ENCODE measurements around the gene PPP4R3A.
"Not testable (repeated sequence)": the region's sequence is repeated elsewhere in the genome, so short reads cannot be mapped to it uniquely, and the experiment has no call there.

PPP4R3A gene

DNA sequence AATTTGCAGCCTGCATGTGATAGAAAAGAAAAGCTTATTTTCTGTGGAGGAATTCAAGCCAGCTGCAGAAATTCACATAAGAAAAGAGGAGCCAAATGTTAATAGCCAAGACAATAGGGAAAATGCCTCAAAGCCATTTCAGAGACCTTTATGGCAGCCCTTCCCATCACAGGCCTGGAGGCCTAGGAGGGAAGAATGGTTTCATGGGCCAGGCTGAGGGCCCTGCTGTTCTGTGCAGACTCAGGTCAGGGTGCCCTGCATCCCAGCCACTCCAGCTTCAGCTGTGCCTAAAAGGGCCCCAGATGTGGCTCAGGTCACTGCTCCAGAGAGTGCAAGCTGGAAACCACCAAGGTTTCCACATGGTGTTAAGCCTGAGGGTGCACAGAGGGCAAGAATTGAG lies 71.3 kb downstream of the PPP4R3A start:
- no peak for DNase-seq (ENCODE audit: low read depth in 3 of 3)

GRCh38 chr14:91436266-91436665 lies 73.8 kb downstream of the PPP4R3A start:
- not testable (repeated sequence) for DNase-seq (ENCODE audit: low read depth in 3 of 3)

GRCh38 chr14:91429385-91429784 lies 80.7 kb downstream of the PPP4R3A start:
- DNase-seq (ENCODE audit: low read depth in 3 of 3): no peak

DNA sequence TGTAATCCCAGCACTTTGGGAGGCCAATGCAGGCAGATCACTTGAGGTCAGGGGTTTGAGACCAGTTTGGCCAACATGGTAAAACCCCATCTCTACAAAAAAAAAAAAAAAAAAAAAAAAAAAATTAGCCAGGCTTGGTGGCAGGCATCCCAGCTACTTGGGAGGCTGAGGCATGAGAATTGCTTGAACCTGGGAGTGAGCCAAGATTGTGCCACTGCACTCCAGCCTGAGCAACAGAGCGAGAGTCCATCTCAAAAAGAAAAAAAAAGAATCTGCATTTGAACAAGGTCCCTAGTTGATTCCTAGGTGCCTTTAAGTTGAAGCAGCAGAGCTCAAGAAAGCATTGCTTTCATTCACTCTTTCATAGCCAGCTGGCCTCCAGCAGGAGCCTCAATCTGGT lies 81.2 kb downstream of the PPP4R3A start:
- not testable (repeated sequence) for DNase-seq (ENCODE audit: low read depth in 3 of 3)

- DNase-seq (ENCODE audit: low read depth in 3 of 3): not testable (repeated sequence)
Measured at GRCh38 chr14:91425531-91425944, 84.6 kb downstream of the PPP4R3A start.

GRCh38 chr14:91424813-91425530 lies 85.1 kb downstream of the PPP4R3A start:
- DNase-seq (ENCODE audit: low read depth in 3 of 3): no peak

GRCh38 chr14:91420686-91421085 lies 89.4 kb downstream of the PPP4R3A start:
- no peak for DNase-seq (ENCODE audit: low read depth in 3 of 3)

DNA sequence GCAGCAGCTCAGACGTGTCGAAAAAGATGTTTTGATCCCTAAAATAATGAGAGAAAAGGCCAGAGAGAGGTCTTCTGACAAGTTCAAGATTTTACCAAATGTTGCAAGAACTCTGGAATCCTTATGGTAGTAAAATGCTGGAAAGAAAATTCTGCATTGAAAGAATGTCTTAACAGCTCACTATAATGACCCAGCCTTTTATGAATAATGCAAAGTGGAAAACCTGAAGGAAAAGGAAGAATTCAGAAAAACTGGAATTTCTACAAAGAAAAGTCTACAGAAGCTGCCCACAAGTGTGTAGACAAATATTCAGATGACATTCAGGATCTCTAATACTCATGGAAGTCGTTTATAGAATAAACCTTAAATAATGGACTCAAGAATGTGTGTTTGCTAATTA lies 90.7 kb downstream of the PPP4R3A start:
- DNase-seq (ENCODE audit: low read depth in 3 of 3): no peak

GRCh38 chr14:91419044-91419397 lies 91.1 kb downstream of the PPP4R3A start:
- no peak for DNase-seq (ENCODE audit: low read depth in 3 of 3)

GRCh38 chr14:91418387-91419043 lies 91.6 kb downstream of the PPP4R3A start:
- DNase-seq (ENCODE audit: low read depth in 3 of 3): peak; percentile 70 to 74 (median 73)

DNA sequence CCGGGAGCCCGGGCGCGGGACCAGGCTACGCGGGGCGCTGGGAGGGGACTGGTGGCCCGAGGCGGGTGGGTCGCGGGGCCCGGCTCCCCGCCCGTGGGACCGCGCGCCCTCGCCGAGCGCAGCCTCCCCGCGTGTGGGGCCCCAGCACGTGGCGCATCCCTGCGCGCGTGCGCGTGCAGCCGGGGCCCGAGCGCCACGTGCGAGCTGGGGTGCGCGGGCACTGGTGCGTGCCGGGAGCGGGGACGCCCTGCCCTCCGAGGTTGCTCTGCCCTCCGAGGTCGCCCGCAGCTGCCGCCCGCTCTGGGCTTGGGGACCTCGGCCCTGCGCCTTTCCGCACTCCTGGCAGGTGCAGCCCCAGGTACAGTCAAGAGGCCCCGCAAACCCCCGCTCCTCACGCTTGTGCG lies 92.1 kb downstream of the PPP4R3A start:
- peak in 1 of 3 experiments; percentile 59 for DNase-seq (ENCODE audit: low read depth in 3 of 3)

- DNase-seq (ENCODE audit: low read depth in 3 of 3): peak; percentile 65 to 76 (median 70)
Measured at GRCh38 chr14:91417120-91417982, 92.8 kb downstream of the PPP4R3A start, which contains the start of gene CCDC88C. Gene CCDC88C (minus strand): TSS chr14:91417820. CDS start chr14:91417690, 130 bp downstream.

GRCh38 chr14:91416744-91417119 lies 93.4 kb downstream of the PPP4R3A start:
- no peak for DNase-seq (ENCODE audit: low read depth in 3 of 3)

DNA sequence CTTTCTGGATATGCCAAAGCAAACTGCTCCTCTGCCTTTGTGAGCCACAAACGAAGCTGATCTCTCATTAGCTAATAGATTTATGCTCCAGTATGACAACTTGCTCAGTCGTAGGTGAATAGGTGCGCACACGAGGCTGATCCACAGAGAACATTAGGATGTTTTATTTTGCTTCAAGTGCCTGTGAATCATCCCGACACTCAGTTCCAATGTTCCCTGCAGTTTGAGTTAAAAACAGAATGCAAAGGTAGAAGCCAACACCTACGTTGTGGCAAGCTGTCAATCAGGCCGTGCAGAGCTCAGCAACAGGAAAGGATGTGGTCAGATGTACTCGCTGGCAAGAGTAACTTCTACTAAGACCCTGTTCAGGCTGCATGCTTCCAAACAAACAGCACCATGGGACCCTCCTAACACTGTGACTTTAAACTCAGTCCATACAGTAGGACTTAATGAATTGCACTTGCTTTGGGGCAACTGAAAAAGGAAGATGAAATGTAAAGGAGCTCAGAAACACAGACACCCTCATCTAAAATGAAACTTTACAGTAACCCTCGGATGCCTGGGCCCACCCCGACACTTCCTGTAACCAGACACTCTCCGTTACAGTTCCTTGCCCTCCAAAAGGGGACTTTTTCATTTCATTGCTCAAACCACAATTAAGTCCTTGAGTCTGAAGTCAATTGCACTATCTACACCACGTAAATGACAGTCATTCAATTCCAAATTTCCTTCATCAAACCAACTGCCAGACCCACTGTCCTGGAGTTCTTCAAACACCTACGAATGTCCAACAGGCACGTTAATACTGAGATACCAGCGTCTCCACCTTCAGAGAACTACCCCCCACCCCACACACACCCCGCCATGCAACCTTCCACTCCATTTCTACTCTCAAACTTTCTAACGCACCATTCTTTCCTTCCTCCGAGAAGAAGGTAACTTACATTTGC lies 94.0 kb downstream of the PPP4R3A start:
- peak in 1 of 3 experiments; percentile 35 for DNase-seq (ENCODE audit: low read depth in 3 of 3)

- DNase-seq (ENCODE audit: low read depth in 3 of 3): no peak
Measured at GRCh38 chr14:91414475-91414833, 95.7 kb downstream of the PPP4R3A start.

GRCh38 chr14:91413547-91414474 lies 96.3 kb downstream of the PPP4R3A start:
- DNase-seq (ENCODE audit: low read depth in 3 of 3): no peak

GRCh38 chr14:91412939-91413338 lies 97.2 kb downstream of the PPP4R3A start:
- DNase-seq (ENCODE audit: low read depth in 3 of 3): no peak

- no peak for DNase-seq (ENCODE audit: low read depth in 3 of 3)
Measured at GRCh38 chr14:91410771-91411536, 99.2 kb downstream of the PPP4R3A start.

GRCh38 chr14:91409928-91410718 lies 100.0 kb downstream of the PPP4R3A start:
- no peak for DNase-seq (ENCODE audit: low read depth in 3 of 3)
